Neural progenitor cell (in vitro differentiated cells): ENCODE data around the gene PARP6. TPM values are rescaled to one million over a fixed set of nuclear protein-coding genes. Genes with fewer than 3 reads are reported as not detected.
A peak's percentile ranks its signal among the peaks of the same experiment; 100 is the strongest.

Experiments
- DNase-seq: peaks from one replicate; pipeline ENCODE4 v3.0.0-alpha.2; 2016; ENCODE audit warnings: low spot score
- H2AFZ ChIP-seq: fragments of 200-600 bp; sonication (generic); replicated peaks from 2 replicates; pipeline ENCODE4 v1.6.1; 2016; ENCODE audit warnings: antibody characterized with exemption
- H3F3A ChIP-seq: fragments of 200-600 bp; sonication (generic); 2 replicates; pipeline ENCODE4 v1.6.1; 2016; ENCODE audit warnings: antibody characterized with exemption, low read depth
- H3K27ac ChIP-seq: fragments of 200-600 bp; sonication (generic); 2 replicates; pipeline ENCODE4 v1.5.1; 2016; ENCODE audit warnings: mild to moderate bottlenecking
- H3K27me3 ChIP-seq: fragments of 200-600 bp; sonication (generic); 2 replicates; pipeline ENCODE4 v1.6.1; 2016; ENCODE audit warnings: mild to moderate bottlenecking, moderate library complexity
- H3K36me3 ChIP-seq: fragments of 200-600 bp; sonication (generic); 2 replicates; pipeline ENCODE4 v1.5.1; 2016
- H3K4me1 ChIP-seq: fragments of 200-600 bp; sonication (generic); 2 replicates; pipeline ENCODE4 v1.6.1; 2016; ENCODE audit warnings: mixed run types
- H3K4me2 ChIP-seq: fragments of 200-600 bp; sonication (generic); 2 replicates; pipeline ENCODE4 v1.6.1; 2016
- H3K4me3 ChIP-seq: fragments of 200-600 bp; sonication (generic); 2 replicates; pipeline ENCODE4 v1.5.1; 2016
- H3K79me2 ChIP-seq: fragments of 200-600 bp; sonication (generic); 2 replicates; pipeline ENCODE4 v1.6.1; 2016; ENCODE audit warnings: low read depth
- H3K9ac ChIP-seq: fragments of 200-600 bp; sonication (generic); 2 replicates; pipeline ENCODE4 v1.6.1; 2016
- H3K9me3 ChIP-seq: fragments of 200-600 bp; sonication (generic); 2 replicates; pipeline ENCODE4 v1.5.1; 2016; ENCODE audit warnings: low read depth
- H4K20me1 ChIP-seq: fragments of 200-600 bp; sonication (generic); 2 replicates; pipeline ENCODE4 v1.6.1; 2016; ENCODE audit warnings: low read depth
- H3K27ac Mint-ChIP-seq: 3 replicates; pipeline ENCODE4 v1.8.0; 2021; ENCODE audit warnings: mixed read lengths
- H3K27me3 Mint-ChIP-seq: 2 replicates; pipeline ENCODE4 v1.8.0; 2022; ENCODE audit warnings: low read depth, mild to moderate bottlenecking, inconsistent platforms, moderate library complexity, mixed read lengths; ENCODE audit not compliant: insufficient read depth
- H3K36me3 Mint-ChIP-seq: 3 replicates; pipeline ENCODE4 v1.8.0; 2021; ENCODE audit warnings: mixed read lengths
- H3K4me1 Mint-ChIP-seq: 3 replicates; pipeline ENCODE4 v1.8.0; 2021; ENCODE audit warnings: mixed read lengths
- H3K4me3 Mint-ChIP-seq: 3 replicates; pipeline ENCODE4 v1.8.0; 2021; ENCODE audit warnings: mild to moderate bottlenecking, moderate library complexity, mixed read lengths
- H3K9me3 Mint-ChIP-seq: 3 replicates; pipeline ENCODE4 v1.8.0; 2020; ENCODE audit warnings: mixed read lengths
- CTCF ChIP-seq: fragments of 200-600 bp; sonication (generic); IDR thresholded peaks from 2 replicates; pipeline ENCODE4 v1.5.1; 2017; ENCODE audit warnings: antibody characterized with exemption, mild to moderate bottlenecking
- EZH2 ChIP-seq: fragments of 200-600 bp; sonication (generic); IDR thresholded peaks from 2 replicates; pipeline ENCODE4 v1.6.1; 2017; ENCODE audit warnings: antibody characterized with exemption, mild to moderate bottlenecking, moderate library complexity
- EZH2phosphoT487 ChIP-seq: fragments of 200-600 bp; sonication (generic); IDR thresholded peaks from 2 replicates; pipeline ENCODE4 v1.6.1; 2017; ENCODE audit warnings: antibody characterized with exemption
- total RNA-seq: library from RNA; depleted of rRNA; stranded (reverse); fragments of >200 nt; gene quantifications from 2 replicates; pipeline ENCODE4 v1.2.3, GENCODE V29; 2015; ENCODE audit warnings: low replicate concordance

PARP6 gene, protein sequence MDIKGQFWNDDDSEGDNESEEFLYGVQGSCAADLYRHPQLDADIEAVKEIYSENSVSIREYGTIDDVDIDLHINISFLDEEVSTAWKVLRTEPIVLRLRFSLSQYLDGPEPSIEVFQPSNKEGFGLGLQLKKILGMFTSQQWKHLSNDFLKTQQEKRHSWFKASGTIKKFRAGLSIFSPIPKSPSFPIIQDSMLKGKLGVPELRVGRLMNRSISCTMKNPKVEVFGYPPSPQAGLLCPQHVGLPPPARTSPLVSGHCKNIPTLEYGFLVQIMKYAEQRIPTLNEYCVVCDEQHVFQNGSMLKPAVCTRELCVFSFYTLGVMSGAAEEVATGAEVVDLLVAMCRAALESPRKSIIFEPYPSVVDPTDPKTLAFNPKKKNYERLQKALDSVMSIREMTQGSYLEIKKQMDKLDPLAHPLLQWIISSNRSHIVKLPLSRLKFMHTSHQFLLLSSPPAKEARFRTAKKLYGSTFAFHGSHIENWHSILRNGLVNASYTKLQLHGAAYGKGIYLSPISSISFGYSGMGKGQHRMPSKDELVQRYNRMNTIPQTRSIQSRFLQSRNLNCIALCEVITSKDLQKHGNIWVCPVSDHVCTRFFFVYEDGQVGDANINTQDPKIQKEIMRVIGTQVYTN
- 34.3 and 38.6 TPM in 2 replicates for total RNA-seq

DNA sequence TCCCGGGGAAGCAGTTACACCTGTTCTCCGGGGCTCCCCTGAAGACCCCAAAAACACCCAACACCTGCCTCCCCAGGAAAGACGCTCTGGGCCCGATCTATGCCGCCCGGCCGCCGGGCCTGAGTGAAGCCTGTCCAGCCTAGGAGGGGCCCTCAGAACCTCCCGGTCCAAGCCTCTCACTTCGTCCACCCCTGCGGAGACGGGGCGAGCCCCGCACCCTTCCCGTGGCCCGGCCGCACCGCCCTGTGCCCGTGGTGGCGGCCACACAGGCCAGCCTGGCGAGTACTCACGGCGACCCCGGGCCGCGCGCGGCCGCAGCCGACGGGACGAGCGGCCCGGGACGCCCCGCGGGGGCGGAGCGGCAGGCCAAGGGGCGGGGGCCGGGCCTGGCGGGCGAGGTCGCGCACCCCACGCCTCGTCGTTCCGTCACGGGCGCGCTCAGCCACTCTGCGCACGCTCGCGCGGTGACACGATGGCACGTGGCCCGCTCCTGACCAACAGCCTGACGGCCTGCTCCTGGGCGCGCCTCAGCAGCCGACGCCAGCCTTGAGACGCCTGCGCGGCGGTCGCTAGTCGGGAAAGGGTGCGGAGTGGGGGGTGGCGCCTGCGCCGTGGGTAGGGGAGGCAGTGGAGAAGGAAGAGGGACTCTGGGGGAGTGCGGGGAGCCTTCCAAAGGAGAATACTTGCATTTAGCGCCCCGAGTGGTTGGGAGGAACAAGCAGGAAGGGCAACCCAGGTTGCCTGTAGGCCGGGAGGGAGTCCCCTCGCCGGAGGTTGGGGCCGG is at the start of gene PARP6:
TSS of gene PARP6 (minus strand) at position 342 of the 784 bp plus-strand sequence. CDS start 5,077 bp downstream, outside the sequence.
- no peaks in the 10 kb centered on the region for H3K9me3 ChIP-seq

GRCh38 chr15:72319985-72320671 is 47.8 kb upstream of the PARP6 start, which contains the start of gene CELF6:
CELF6 (minus strand) TSS chr15:72320157; CDS start chr15:72319874, 283 bp downstream.
- peaks cover 13% of the 10 kb centered on the region for H3K27me3 Mint-ChIP-seq

More for the DNA sequence above, at the start of gene PARP6:
- Histone ChIP-seq H3K4me2 (peak within 1 kb of the TSS; percentile 96), H3K79me2 (peaks cover 21% of the 10 kb centered on the region), H3K27ac (no peak within 1 kb of the TSS), H3K4me3 (peak within 1 kb of the TSS; percentile 97), H3F3A (peaks cover 14% of the 10 kb centered on the region), H2AFZ (peak within 1 kb of the TSS; percentile 93), H3K9ac (peak within 1 kb of the TSS; percentile 65), H3K27me3 (peaks cover 25% of the 10 kb centered on the region), H3K4me1 (peaks cover 9% of the 10 kb centered on the region), H3K36me3 (no peaks in the 10 kb centered on the region), H4K20me1 (peaks cover 8% of the 10 kb centered on the region)
- Mint-ChIP-seq H3K36me3 (peaks cover 7% of the 10 kb centered on the region), H3K27me3 (peaks cover 5% of the 10 kb centered on the region), H3K27ac (peak within 1 kb of the TSS; percentile 36), H3K4me3 (peak within 1 kb of the TSS; percentile 94), H3K4me1 (peaks cover 26% of the 10 kb centered on the region), H3K9me3 (no peaks in the 10 kb centered on the region)
- DNase-seq: peak; percentile 96
- TF ChIP-seq EZH2phosphoT487 (peak; percentile 29), CTCF (peak; percentile 64), EZH2 (no peak)

More at GRCh38 chr15:72319985-72320671, 47.8 kb upstream of the PARP6 start, which contains the start of gene CELF6:
- H3K36me3 ChIP-seq: no peaks in the 10 kb centered on the region
- H3K79me2 ChIP-seq: no peaks in the 10 kb centered on the region
- H3K27ac ChIP-seq: no peak within 1 kb of the TSS
- no peak within 1 kb of the TSS for H3K9ac ChIP-seq
- H3K9me3 ChIP-seq: no peaks in the 10 kb centered on the region
- H3K4me1 Mint-ChIP-seq: peaks cover 13% of the 10 kb centered on the region
- H3K4me2 ChIP-seq: peak within 1 kb of the TSS; percentile 78
- H3K27ac Mint-ChIP-seq: peak within 1 kb of the TSS; percentile 54
- H3K4me3 ChIP-seq: peak within 1 kb of the TSS; percentile 46
- H3F3A ChIP-seq: peaks cover 18% of the 10 kb centered on the region
- peak within 1 kb of the TSS; percentile 2 for H2AFZ ChIP-seq
- TF ChIP-seq EZH2 (no peak), EZH2phosphoT487 (no peak), CTCF (no peak)
- H3K9me3 Mint-ChIP-seq: peaks cover 3% of the 10 kb centered on the region
- peaks cover 54% of the 10 kb centered on the region for H3K27me3 ChIP-seq
- peaks cover 19% of the 10 kb centered on the region for H4K20me1 ChIP-seq
- peak; percentile 99 for DNase-seq
- peak within 1 kb of the TSS; percentile 89 for H3K4me3 Mint-ChIP-seq
- H3K4me1 ChIP-seq: peaks cover 5% of the 10 kb centered on the region
- H3K36me3 Mint-ChIP-seq: no peaks in the 10 kb centered on the region
